SU-DHL-6 (cell line): ENCODE data around the gene ABHD2.
A peak's percentile ranks its signal among the peaks of the same experiment; 100 is the strongest.

ENCODE experiments used
- H2AFZ ChIP-seq: fragments of 200-600 bp; sonication (generic); 2 replicates; pipeline ENCODE4 v1.6.1; 2014; ENCODE audit warnings: low read depth, mild to moderate bottlenecking, moderate library complexity, mixed read lengths, antibody characterized with exemption, low read length; ENCODE audit not compliant: severe bottlenecking
- H3F3A ChIP-seq: fragments of 200-600 bp; shearing (Covaris generic); 2 replicates; pipeline ENCODE4 v1.6.0; 2016; ENCODE audit warnings: antibody characterized with exemption, mild to moderate bottlenecking; ENCODE audit not compliant: insufficient read depth
- H3K27ac ChIP-seq: fragments of 200-600 bp; sonication (generic); 2 replicates; pipeline ENCODE4 v1.5.1; 2016; ENCODE audit warnings: low read depth, mild to moderate bottlenecking, low read length, moderate library complexity, mixed read lengths
- H3K27me3 ChIP-seq: fragments of 200-600 bp; sonication (generic), shearing (Covaris generic); 2 replicates; pipeline ENCODE4 v1.6.0; 2014; ENCODE audit warnings: mild to moderate bottlenecking, low read length
- H3K36me3 ChIP-seq: fragments of 200-600 bp; sonication (generic); 2 replicates; pipeline ENCODE4 v1.6.1; 2014; ENCODE audit warnings: mild to moderate bottlenecking, low read length, mixed read lengths
- H3K4me2 ChIP-seq: fragments of 300-600, 200-600 bp; shearing (Covaris generic), sonication (generic); 2 replicates; pipeline ENCODE4 v1.6.0; 2014; ENCODE audit warnings: low read length, low read depth, mild to moderate bottlenecking; ENCODE audit not compliant: poor library complexity, severe bottlenecking
- H3K4me3 ChIP-seq: fragments of 200-600 bp; sonication (generic); 2 replicates; pipeline ENCODE4 v1.5.1; 2014; ENCODE audit warnings: antibody characterized with exemption, low read length, mild to moderate bottlenecking, mixed read lengths; ENCODE audit not compliant: insufficient read depth, poor library complexity, severe bottlenecking
- H3K79me2 ChIP-seq: fragments of 200-600 bp; sonication (generic); 2 replicates; pipeline ENCODE4 v1.6.1; 2014; ENCODE audit warnings: mild to moderate bottlenecking, low read length, moderate library complexity; ENCODE audit not compliant: insufficient read depth
- H3K9ac ChIP-seq: fragments of 200-600 bp; sonication (generic); 2 replicates; pipeline ENCODE4 v1.7.0; 2014; ENCODE audit warnings: mild to moderate bottlenecking, low read length
- H3K9me2 ChIP-seq: fragments of 200-600 bp; sonication (generic); replicated peaks from 2 replicates; pipeline ENCODE4 v1.6.1; 2014; ENCODE audit warnings: low read length; ENCODE audit not compliant: insufficient read depth
- H3K9me3 ChIP-seq: fragments of 200-600 bp; sonication (generic); 2 replicates; pipeline ENCODE4 v1.6.1; 2014; ENCODE audit warnings: low read length, mixed read lengths; ENCODE audit not compliant: insufficient read depth
- H4K20me1 ChIP-seq: fragments of 200-600 bp; sonication (generic); 2 replicates; pipeline ENCODE4 v1.6.1; 2014; ENCODE audit warnings: low read depth, mild to moderate bottlenecking, antibody characterized with exemption, low read length, moderate library complexity, mixed read lengths
- EZH2phosphoT487 ChIP-seq: fragments of 200-600 bp; sonication (generic), shearing (Covaris generic); conservative IDR thresholded peaks from 2 replicates; pipeline ENCODE4 v1.6.1; 2018; ENCODE audit warnings: mild to moderate bottlenecking, antibody characterized with exemption, low read length, moderate library complexity, mixed read lengths
- TF ChIP-seq, protein P1 (sequence below): fragments of 200-600 bp; sonication (generic); IDR thresholded peaks from one replicate; pipeline ENCODE4 v1.5.1; 2017; ENCODE audit warnings: antibody characterized with exemption, mild to moderate bottlenecking, low read length, moderate library complexity; ENCODE audit not compliant: insufficient read depth, poor library complexity, severe bottlenecking

Gene ABHD2

DNA sequence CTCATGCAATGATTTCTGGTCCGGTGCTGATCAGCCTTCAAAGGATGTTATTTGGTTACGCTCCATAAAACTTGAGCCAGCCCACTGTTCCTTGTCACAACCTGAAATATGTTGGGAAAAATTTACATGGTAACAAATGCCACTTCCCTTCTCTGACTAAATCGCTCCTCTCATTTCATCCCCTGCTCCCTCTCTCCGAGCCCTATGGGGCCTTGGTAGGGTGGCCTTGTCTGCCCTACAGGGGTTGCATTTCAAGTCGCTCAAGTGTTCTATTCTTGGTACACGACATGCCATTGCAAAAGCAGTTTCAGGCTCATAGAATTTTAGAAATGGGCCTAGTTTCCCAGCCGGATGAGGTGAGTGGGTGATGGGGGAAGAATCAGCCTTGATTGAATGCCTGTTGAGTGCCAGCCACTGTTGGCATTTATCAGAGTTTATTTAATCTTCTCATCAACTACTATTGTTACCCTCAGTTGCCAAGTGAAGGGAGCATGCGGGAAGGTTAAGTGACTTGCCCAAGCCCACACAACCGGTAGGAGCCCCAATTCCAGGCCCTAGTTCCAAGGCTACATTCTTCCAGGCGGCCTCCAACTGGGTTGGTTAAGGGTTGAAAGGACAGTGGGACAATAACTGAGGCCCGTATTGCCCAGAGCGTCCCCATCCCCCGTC lies 961 bp upstream of the ABHD2 start:
- H3K79me2 ChIP-seq: no peaks in the 10 kb centered on the region
- H3K4me2 ChIP-seq: peak overlapping the region; percentile 69
- H2AFZ ChIP-seq: peak overlapping the region; percentile 95
- TF ChIP-seq EZH2phosphoT487: no peak
- TF ChIP-seq, protein P1, sequence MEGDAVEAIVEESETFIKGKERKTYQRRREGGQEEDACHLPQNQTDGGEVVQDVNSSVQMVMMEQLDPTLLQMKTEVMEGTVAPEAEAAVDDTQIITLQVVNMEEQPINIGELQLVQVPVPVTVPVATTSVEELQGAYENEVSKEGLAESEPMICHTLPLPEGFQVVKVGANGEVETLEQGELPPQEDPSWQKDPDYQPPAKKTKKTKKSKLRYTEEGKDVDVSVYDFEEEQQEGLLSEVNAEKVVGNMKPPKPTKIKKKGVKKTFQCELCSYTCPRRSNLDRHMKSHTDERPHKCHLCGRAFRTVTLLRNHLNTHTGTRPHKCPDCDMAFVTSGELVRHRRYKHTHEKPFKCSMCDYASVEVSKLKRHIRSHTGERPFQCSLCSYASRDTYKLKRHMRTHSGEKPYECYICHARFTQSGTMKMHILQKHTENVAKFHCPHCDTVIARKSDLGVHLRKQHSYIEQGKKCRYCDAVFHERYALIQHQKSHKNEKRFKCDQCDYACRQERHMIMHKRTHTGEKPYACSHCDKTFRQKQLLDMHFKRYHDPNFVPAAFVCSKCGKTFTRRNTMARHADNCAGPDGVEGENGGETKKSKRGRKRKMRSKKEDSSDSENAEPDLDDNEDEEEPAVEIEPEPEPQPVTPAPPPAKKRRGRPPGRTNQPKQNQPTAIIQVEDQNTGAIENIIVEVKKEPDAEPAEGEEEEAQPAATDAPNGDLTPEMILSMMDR: no peak
- H3K9me3 ChIP-seq: no peaks in the 10 kb centered on the region
- no peaks in the 10 kb centered on the region for H4K20me1 ChIP-seq
- no peaks in the 10 kb centered on the region for H3K27me3 ChIP-seq
- H3K9ac ChIP-seq: peak overlapping the region; percentile 52
- H3K9me2 ChIP-seq: no peaks in the 10 kb centered on the region
- peak overlapping the region; percentile 59 for H3K4me3 ChIP-seq
- H3K27ac ChIP-seq: no peak overlapping the region
- H3F3A ChIP-seq: no peaks in the 10 kb centered on the region
- no peaks in the 10 kb centered on the region for H3K36me3 ChIP-seq

DNA sequence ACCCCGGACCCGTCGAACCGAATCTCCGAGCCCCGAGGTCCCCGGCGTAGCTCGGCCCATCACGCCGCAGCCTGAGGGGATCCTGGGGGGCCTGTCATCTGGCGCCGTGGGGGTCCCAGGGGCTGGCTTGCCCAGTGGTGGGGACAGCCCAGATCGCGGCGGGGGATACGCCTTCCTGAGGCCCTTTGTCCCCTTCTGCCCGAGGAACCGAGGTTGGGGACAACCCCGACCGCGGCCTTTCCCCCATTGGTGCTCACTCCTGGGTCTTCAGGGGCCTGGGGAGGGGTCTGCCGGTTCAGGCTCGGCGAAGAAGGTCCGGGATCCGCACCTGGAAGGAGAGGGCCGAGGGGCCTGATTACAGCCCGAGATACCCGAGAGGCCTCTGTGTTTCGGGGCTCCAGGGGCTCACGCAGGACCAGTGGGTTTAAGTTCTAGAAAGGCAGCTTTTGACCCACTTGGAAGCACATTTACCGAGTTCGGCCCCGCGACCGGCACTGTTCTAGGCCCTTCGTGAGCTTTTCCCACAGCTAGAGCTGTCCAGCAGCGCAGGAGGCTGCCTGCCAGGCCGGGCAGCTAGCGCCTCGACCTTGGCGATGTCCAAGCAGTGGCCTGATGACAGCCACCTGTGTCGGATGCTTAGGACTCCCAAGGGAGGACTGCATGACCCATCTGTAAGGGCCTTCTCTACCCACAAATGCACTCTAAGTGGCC lies 504 bp downstream of the ABHD2 start:
- H2AFZ ChIP-seq: peak overlapping the region; percentile 68
- H3K27ac ChIP-seq: no peak overlapping the region
- H3F3A ChIP-seq: no peaks in the 10 kb centered on the region
- peak overlapping the region; percentile 59 for H3K4me2 ChIP-seq
- no peaks in the 10 kb centered on the region for H3K9me3 ChIP-seq
- H3K36me3 ChIP-seq: no peaks in the 10 kb centered on the region
- TF ChIP-seq, protein P1: no peak
- H4K20me1 ChIP-seq: no peaks in the 10 kb centered on the region
- no peaks in the 10 kb centered on the region for H3K9me2 ChIP-seq
- H3K79me2 ChIP-seq: no peaks in the 10 kb centered on the region
- peak overlapping the region; percentile 70 for H3K9ac ChIP-seq
- no peaks in the 10 kb centered on the region for H3K27me3 ChIP-seq
- H3K4me3 ChIP-seq: peak overlapping the region; percentile 73

DNA sequence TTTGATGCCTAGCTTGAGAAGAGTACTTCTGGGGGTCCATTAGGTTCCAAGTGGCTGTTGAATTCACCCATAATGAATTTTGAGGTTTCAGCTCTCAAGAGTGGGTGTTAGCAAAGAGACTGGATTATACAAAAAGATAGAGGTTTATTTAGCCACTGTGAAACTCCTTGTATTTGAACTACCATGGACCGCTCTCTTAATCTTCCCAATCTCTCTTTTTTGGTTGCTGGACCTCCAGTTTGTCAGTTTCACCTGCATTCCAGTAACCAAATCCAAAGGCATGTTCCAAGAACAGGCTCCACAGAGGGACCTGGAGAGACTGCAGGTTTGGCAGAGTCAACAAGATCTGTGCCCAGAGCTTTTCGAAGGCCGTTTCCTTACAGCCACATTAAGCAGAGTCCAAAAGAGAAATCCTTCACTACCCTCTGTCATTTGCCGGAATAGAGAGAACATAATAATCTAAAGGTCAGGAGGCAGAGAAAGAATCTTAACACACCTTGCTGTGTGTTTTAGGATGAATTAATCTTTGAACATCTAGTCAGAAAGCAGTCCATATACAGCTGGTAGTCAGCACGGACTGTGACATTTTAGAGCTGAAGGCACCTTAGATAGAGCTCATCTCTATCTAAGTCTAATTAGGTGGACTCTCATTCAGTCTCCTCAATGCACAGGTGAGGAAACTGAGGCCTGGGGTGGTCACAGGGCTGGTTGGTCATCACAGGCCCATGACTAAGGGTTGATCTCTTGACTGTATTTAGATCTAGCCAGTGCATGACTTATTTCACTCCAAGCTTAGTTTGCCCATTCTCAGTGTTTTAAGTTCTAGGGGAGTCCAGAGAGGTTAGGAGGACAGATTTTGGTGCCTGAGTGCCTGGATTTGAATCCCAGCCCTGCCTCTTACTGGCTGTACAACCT lies 1.3 kb downstream of the ABHD2 start:
- no peaks in the 10 kb centered on the region for H3K79me2 ChIP-seq
- H4K20me1 ChIP-seq: no peaks in the 10 kb centered on the region
- H3K36me3 ChIP-seq: no peaks in the 10 kb centered on the region
- H3K9me3 ChIP-seq: no peaks in the 10 kb centered on the region
- H3K4me3 ChIP-seq: no peak overlapping the region
- peak overlapping the region; percentile 59 for H3K4me2 ChIP-seq
- no peaks in the 10 kb centered on the region for H3F3A ChIP-seq
- H2AFZ ChIP-seq: no peak overlapping the region
- H3K9ac ChIP-seq: peak overlapping the region; percentile 70; the same call in 1 of the 2 replicates
- no peak overlapping the region for H3K27ac ChIP-seq
- no peaks in the 10 kb centered on the region for H3K27me3 ChIP-seq
- no peak for TF ChIP-seq EZH2phosphoT487
- TF ChIP-seq, protein P1: no peak
- H3K9me2 ChIP-seq: no peaks in the 10 kb centered on the region
